Stimulated activated CD8-positive, alpha-beta memory T cell treated with anti-CD3 and anti-CD28 coated beads, Interleukin-12 subunit alpha, Interleukin-12 subunit beta, amount 100 ng/mL, for 24 hours (primary cell): ENCODE measurements around the gene MKRN2OS.

Experiments used
- DNase-seq: peaks from one replicate; pipeline ENCODE4 v3.0.0-alpha.2; 2020; ENCODE audit errors: extremely low read depth

Gene MKRN2OS, protein sequence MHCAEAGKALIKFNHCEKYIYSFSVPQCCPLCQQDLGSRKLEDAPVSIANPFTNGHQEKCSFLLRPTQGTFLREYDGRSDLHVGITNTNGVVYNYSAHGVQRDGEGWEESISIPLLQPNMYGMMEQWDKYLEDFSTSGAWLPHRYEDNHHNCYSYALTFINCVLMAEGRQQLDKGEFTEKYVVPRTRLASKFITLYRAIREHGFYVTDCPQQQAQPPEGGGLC

DNA sequence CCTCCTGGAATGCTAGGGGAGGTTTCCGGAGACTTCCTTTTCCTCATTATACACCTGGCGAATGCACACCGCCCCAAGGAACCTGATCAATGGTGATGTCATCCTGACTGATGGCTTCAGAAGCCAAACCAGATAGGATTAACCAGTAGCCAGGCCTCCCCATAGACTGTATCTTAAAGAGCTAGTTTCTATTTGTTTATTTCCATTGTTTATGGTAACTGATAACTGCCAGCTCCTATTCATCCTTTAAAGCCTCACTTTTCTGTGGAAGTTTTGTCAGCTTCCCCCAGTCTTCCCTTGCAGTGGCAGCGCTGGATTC is at the start of gene MKRN2OS:
Gene MKRN2OS, minus strand, starts transcription at position 27 of the 319 bp plus-strand sequence. CDS start 35 bp downstream, outside the sequence.
- no peak for DNase-seq

DNA sequence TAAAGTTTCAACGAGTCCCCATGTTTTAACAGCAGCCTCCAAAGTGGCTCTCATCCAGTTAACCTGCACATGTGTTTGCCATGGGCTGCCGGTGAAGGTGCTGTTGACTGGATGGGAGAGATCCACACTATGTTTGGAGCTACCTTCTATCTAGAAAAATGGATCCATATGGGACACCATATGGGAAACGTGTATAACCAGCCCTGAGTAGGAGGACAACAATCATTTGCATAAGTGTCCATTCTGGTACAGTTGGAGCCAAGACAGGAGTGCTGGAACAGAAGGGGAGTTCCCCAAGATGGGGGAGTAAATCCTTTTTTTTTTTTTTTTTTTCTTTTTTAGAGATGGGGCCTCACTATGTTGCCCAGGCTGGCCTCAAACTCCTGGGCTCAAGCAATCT is 48.2 kb upstream of the MKRN2OS start:
- no peak for DNase-seq

DNA sequence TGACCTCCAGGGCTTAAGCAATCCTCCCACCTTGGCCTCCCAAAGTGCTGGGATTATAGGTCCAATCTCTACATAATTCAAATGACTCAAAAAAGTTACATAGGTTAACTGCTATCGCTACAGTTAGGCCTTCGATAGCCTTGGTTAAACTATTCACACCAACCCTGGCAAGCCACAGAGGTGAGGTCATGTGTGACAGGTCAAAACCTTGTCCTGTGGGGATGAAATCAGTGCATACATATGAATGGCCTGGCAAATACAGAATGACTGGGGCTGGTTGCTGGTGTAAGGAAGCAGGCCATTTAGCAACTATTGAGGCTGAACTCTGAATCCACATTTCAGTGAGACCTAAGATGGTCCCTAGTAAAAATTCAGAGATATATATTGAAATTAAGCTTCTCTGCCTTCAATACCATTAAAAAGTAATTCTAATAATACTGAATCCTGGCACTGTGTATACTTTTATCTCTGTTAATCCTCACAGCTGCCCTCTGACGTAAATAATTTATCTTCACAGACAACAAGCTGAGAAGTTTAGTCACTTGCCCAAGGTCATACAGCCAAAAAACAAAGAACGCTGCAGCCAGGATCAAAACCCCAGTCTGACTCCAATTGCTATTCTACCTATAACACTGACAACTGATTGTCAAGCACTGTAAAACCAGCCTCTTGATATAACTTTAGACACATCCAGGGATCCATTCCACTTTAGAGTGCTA is 46.9 kb upstream of the MKRN2OS start:
- no peak for DNase-seq

DNA sequence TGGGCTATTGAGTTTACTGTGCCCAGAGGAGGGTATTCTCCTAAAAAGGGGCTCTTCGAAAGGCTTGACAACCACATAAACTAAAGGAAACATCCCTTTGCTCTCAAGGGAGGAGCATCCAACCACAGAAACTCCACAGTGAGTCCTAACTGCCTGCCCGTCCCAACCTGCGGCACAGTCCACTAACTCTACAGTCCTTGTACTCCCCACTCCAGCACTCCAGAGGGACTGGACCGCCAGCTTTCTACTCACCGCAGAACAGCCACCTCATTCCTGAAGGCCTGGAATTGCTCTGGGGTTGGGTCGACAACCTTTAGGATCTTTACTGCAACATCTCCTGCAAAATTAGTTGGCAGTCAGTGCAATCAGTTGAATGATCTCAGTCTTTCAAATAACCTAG is 46.2 kb upstream of the MKRN2OS start:
- no peak for DNase-seq

DNA sequence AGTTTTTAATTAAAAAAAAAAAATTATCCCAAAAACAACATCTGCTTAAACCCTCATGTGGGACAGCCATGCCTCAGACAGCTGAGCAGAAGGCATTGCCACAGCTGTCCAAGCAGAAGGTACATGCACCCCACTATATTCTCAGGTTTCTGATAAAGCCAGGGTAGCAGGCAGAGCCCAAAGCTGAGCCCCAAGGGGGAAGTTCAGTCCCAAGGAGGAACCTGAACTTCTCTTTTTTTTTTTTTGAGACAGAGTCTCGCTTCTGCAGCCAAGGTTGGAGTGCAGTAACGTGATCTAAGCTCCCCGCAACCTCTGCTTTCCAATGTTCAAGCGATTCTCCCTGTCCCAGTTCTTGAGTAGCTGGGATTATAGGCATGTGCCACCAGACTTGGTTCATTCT is 44.8 kb upstream of the MKRN2OS start:
- no peak for DNase-seq

DNA sequence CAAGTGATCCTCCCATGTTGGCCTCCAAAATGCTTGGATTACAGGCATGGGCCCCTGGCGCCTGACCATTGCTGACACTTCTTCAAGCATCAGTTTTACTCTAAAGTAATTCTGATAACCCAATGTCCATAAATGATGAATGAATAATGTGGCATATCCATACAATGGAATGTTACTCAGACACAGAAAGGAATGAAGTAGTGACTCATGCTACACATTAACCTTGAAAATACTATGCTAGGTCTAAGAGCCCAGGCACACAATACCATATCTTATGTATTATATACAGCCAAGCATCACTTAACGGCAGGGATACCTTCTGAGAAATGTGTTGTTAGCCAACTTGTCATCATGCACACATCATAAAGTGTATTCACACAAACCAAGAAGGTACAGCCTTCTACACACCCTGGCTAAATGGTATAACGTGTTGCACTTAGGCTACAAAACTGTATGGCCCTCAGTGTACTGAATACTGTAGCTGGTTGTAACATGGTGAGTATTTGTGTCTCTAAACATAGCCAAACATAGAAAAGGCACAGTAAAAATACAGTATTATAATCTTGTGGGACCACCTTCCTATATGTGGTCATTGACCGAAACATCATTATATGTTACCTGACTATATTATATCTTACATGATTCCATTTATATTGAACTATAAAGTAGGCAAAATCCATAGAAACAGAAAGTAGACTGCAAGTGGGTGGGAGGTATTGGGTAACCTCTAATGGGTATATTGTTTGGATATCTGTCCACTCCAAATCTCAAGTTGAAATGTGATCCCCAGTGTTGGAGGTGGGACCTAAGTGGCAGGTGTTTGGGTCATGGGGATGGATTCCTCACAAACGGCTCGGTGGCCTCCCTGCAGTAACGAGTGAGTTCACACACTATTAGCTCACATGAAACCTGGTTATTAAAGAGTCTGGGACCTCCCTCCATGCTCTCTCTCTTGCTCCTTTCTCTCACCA is 43.0 kb upstream of the MKRN2OS start:
- DNase-seq, result no peak

DNA sequence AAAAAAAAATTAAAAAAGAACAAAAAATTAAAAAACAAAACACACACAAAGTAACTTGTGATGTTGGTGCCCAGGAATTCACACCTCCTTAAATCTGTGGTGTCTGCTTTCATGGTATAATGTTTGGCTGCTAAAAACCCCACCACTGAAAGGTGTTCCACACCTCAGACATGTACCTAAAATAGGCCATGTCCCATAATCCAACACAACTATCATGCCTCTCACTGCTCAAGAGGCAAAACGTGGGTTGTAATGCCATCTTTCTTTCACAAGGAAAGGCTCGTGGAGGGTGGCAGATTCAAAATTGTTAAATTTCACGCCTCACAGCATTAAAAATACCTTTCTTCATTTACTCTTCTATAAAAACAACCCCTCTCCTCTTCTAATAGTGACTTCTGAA is 41.1 kb upstream of the MKRN2OS start:
- no peak for DNase-seq

DNA sequence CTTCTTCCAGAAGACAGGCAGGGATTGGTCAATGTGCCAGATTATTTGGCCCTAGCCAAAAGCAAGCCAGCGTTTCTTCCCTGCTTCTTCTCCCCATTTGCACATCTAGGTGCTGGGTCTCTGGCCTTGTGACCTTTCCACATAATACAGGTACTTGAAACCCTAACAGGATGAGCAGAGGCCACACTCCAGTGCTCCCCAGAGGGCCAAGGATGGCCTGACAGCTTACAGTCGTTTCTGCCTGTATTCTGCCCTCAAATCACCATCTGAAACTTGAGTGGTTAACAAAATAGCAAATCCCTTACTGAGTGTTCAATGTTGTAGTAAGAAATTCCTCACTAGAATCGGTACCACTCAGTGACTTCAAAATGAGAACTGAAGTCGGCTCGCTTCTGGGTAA is 40.7 kb upstream of the MKRN2OS start:
- DNase-seq, result no peak

DNA sequence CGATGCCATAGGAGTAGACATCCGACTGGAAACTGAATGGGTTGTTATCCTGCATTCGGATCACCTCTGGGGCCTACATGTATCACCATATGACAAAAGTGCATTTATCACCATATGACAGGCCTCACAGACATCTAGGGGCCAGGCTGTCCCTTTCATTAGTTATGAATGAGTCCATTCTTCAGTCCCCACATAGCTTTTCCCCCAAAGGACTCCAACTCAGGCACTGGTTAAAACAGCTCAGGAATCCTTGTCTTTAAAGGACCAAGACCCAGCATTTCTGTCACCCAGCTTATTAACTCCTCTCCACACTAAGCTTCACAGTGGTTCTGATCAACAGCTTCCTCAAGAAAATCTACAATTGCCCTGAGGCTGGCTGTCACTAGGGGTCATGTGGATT is 39.9 kb upstream of the MKRN2OS start:
- no peak for DNase-seq

DNA sequence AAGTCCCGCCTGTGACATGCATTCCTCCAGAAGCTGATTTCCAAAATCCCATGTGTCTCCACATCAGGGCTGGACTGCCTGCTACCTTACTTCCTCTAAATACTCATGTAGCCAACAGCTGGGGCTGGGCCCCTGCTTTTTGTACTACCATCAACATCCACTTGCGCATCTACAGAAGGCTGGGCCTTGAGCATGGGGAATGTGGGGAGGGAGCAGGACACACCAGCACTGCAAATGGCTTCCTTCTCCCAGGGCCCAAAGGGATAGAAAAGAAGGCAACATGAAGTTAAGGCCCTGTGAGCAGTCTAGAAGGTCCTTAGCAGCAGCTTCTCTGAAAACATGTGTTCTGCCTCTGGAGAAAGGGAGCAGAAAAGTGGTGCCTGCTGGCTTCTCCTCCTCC is 38.8 kb upstream of the MKRN2OS start:
- DNase-seq, result no peak

DNA sequence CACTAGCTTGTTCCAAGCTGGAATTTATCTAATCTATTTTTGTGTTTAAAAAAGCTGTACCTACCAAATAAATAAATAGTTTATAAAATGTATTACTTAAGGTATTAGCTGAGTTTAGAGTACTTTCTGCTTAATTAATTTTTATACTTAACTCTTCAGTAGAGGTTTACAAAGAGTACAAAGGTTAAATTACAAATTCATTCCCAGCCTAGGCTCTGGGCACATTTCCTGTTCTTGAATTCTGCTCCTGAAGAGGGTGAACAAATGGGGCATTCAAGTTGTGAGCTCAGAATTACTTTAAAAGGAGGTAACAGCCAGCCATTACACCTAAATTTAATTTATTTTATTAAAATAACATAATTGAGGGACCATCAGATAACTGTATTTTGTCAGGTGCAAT is 38.0 kb upstream of the MKRN2OS start:
- no peak for DNase-seq

DNA sequence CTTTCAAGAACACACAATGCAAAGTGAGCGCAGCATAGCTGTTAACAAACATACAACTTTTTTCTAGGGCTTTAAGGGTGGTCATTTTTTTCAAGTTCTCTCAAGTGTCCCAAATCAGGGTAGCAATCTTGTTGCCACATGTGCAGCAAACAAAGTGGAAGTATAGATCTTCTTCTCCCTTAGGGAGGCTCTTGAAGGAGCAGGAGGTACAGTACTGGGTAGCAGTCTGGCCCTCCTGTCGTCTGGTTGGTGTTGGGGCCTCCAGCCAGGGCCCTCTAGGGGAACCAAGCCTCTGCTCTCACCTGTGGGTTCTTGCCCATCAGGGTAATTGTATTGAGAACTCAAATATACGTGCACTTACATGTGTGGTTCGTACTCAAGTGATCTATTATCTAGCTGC is 37.4 kb upstream of the MKRN2OS start:
- no peak for DNase-seq

DNA sequence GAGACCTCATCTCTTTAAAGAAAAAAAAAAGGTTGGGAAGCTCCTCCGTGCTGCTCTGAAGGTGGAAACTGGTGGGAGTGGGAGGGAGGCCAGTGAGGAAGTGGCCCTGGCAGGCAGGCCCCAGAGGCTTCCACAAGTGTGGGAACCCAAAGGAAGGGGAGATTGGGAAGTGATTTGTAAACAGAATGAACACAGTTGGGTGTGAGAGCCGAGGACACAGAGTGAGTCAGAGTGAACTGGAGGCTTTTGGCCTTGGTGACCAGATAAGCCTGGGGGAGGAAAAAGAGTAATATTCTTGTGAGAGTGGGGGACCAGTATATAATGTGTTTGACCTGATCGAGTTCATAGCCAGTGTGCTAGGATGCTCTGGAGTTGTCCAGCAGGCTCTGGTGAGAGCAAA is 34.6 kb upstream of the MKRN2OS start:
- DNase-seq, result no peak

DNA sequence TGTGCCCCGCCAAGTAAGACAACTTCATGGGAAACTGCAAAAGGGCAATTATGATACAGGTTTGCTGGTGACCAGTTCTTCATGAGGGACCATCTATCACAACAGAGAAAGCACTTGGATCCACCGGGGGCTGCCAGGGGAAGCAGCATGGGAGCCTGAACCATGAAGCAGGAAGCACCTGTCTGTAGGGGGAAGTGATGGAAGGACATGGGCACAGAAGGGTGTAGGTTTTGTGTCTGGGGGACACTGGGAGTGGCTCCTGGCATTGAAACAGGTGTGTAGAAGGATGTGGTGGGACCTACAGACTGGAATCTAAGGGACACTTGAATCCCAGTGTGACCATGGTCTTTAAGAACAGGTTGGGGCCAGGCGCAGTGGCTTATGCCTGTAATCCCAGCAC is 34.2 kb upstream of the MKRN2OS start:
- DNase-seq, result no peak

DNA sequence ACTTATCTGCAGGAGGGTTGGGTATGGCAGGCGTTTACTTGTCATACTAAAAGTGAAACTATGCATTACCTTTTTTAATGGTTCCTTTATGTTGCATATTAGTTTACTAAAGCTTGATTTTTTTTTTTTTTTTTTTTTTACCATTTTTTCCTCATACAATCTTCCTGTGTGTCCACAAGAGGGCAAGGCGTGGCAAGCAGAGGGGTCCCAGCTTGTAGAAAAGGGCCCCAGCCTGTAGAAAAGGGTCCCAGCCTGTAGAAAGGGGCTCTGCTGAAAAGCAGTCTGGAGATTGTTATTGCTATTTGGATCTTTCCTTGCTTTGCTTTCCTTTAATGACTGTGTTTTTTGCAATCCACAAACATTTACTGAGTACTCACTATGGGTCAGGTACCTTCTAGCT is 33.4 kb upstream of the MKRN2OS start:
- DNase-seq, result no peak

DNA sequence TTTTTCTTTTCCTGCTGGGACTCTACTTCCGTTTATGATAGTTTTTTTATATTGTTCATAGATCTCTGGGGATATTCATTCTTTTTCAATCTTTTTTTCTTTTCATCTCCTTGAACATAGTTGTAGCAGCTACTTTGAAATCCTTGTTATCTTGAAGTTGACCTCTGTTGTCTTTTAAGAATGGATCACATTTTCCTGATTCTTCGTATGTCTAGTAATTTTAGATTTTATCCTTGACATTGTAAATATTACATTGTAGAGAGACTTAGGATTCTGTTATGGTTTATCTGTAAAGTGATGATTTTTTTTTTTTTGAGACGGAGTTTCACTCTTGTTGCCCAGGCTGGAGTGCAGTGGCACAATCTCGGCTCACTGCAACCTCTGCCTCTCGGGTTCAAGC is 32.1 kb upstream of the MKRN2OS start:
- DNase-seq, result no peak

DNA sequence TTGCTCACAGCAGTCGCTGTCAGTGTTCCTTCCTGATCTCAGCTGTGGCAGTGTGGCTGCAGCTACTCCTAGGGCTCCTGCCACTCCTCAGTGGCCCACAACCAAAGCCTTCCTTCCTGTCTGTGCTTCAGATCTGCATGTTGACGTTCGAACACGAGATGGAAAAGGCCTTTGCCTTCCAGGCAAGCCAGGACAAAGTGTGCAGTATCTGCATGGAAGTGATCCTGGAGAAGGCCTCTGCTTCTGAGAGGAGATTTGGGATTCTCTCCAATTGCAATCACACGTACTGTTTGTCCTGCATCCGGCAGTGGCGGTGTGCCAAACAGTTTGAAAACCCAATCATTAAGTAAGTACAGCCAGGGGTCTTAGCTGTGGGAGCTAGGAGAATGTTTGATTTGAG is 29.4 kb upstream of the MKRN2OS start:
- no peak for DNase-seq

DNA sequence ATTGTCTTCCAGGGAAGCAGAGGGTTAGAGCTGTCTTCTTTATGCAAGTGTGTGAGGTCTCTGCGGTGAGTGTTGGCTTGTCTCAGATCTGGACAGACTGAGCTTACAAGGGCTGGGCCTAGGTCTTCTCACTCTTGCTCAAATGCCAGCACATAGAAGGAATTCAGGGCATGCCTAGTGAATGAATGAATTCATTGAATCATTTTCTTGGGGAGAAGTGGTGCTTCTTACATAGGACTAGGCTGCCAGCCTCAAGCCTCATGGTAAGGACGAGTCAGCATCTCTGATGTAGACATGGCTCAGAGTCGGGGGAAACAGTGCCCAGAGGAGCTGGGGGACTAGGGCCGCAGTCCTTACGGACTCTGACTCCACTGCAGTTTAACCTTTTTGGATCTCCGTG is 28.8 kb upstream of the MKRN2OS start:
- DNase-seq, result no peak

DNA sequence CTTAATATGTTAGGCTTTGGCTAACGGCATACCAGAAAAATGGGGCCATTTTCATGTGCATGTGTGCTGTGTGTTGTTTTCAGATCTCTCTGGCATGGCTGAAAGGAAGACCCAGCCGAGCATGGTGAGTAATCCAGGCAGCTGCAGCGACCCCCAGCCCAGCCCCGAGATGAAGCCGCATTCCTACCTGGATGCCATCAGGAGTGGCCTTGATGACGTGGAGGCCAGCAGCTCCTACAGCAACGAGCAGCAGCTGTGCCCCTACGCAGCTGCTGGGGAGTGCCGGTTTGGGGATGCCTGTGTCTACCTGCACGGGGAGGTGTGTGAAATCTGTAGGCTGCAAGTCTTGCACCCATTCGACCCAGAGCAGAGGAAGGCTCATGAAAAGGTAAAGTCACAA is 26.7 kb upstream of the MKRN2OS start:
- no peak for DNase-seq

DNA sequence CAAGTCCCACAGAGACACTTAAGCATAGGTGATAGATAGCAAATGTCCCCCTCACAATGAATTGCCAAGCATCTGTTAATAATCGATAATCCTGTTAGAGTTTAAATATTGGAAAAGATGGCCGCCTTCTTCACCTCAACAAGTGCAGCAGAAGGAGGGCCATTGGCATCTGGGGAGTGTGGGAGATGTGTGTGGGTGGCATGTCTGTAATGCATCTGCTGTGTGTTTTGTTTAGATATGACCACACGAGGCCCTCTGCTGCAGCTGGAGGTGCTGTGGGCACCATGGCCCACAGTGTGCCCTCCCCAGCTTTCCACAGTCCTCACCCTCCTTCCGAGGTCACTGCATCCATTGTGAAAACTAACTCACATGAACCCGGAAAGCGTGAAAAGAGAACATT is 24.5 kb upstream of the MKRN2OS start:
- no peak for DNase-seq

DNA sequence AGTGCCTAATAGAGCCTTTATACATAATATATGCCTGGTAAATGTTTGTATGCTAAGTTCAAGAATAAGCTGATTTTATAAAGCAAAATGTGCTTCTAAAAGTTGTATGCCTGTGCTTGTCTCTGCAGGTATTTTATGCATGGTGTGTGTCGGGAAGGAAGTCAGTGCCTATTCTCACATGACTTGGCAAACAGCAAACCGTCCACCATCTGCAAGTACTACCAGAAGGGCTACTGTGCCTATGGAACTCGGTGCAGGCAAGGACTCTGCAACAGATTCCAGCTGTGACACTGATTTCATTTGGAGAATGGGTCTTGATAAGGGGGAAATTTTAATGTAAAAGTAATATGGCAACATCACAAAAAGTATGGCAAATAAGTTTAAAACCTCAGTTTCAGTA is 23.4 kb upstream of the MKRN2OS start:
- no peak for DNase-seq

DNA sequence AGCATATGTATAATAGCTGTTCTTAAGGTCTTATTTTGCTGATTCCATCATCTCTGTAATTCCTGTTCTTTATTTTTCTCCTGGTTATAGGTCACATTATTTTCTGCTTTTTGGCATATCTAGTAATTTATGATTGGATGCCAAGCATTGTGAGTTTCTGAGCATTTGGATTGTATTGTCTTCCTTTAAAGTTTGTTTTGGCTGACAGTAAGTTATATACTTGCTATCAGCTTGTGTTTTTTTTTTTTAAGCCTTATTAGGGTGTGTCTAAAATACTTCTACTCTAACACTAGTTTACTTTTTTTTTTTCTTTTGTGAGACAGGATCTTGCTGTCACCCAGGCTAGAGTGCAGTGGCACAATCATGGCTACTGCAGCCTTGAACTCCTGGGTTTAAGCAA is 21.7 kb upstream of the MKRN2OS start:
- no peak for DNase-seq

DNA sequence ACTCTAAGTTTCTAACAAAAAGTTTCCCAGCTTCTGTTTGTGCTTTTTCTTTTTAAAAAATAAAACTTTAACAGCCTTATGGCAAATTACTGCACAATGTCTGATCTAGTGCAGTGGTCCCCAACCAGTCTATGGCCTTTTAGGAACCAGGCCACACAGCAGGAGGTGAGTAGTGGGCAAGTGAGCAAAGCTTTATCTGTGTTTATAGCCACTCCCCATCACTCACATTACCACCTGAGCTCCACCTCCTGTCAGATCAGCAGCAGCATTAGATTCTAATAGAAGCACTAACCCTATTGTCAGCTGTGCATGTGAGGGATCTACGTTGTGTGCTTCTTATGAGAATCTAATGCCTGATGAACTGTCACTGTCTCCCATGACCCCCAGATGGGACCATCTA is 17.2 kb upstream of the MKRN2OS start:
- no peak for DNase-seq
